ENCODE results near the gene VEZT.

The VEZT gene

DNA sequence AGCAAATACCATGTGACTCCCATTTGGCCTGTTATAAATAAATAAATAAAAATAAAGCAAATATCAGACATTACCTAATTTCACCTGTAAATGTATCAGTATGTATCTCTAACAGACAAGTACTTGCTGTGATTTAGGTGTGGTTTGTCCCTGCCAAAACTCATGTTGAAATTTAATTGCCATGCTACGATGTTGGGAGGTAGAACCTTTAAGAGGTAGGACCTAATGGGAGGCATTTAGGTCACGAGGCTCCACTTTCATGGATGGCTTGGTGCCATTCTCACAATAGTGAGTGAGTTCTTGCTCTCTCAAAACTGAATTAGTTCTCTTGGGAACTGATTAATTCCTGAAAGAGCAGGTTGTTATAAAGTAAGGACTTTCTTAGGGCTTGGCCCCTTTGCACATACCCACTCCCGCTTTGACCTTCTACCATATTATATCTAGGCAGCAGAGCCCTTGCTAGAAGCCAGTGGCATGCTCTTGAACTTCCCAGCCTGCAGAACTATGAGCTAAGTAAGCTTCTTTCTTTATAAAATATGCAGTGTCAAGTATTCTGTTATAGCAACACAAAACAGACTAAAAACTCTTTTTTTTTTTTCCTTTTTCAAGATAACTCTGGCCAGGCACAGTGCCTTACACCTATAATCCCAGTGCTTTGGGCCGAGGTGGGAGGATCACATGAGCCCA is 26.0 kb downstream of the VEZT start:
- Histone ChIP-seq H3K9me3 (replicated peaks; ENCODE audit: low read length) (no peaks in the 10 kb centered on the region), H3K4me3 (ENCODE audit: low read length) (no peak overlapping the region), H3K27me3 (ENCODE audit: control insufficient read depth, insufficient read depth, low read length) (no peaks in the 10 kb centered on the region), H3K36me3 (ENCODE audit: insufficient read depth, low read length) (peaks cover 3% of the 10 kb centered on the region), H3K9ac (ENCODE audit: low read depth, low read length) (no peak overlapping the region), H3K4me1 (ENCODE audit: control insufficient read depth, insufficient read depth, low read length) (peaks cover 11% of the 10 kb centered on the region), H3K4me2 (ENCODE audit: low read length) (no peak overlapping the region)

DNA sequence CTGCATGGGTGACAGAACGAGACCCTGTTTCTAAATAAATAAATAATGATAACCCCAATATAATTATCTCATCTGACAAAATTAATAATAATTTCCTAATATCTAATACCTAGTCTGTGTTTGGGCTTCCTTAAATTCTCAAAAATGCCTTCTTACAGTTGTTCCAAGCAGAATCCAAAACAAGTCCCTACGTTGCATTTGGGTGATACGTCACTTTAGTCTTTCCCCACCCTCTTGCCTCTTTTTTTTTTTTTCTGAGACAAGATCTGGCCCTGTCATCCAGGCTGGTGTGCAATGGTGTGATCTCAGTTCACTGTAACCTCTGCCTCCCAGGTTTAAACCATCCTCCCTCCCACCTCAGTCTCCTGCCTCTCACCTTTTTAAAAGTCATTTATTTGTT is 26.7 kb downstream of the VEZT start:
- no peak overlapping the region for H3K4me2 ChIP-seq (ENCODE audit: low read length)
- peaks cover 3% of the 10 kb centered on the region for H3K36me3 ChIP-seq (ENCODE audit: insufficient read depth, low read length)
- no peaks in the 10 kb centered on the region for H3K27me3 ChIP-seq (ENCODE audit: control insufficient read depth, insufficient read depth, low read length)
- H3K4me1 ChIP-seq (ENCODE audit: control insufficient read depth, insufficient read depth, low read length) = peaks cover 11% of the 10 kb centered on the region
- H3K9me3 ChIP-seq (replicated peaks; ENCODE audit: low read length) = no peaks in the 10 kb centered on the region
- H3K9ac ChIP-seq (ENCODE audit: low read depth, low read length) = no peak overlapping the region
- H3K4me3 ChIP-seq (ENCODE audit: low read length) = no peak overlapping the region

DNA sequence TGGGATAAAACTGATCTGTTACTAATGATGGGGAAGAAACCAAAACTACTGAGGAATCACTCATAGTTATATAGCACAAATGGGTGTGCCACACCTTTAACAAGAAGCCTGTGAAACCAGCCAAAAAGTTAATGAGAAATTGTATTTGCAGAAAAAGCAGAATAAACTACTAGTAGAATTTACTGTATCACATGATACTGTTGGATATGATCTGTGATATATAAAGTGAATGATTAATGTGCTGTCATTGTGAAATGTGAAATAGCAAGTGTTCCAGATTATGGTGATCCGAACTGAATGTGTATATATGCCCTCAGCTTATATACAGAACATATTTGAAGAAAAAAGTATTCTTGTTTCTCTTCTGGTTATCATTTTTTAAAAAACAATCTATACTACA is 30.5 kb downstream of the VEZT start:
- peaks cover 13% of the 10 kb centered on the region for H3K4me1 ChIP-seq (ENCODE audit: control insufficient read depth, insufficient read depth, low read length)

GRCh38 chr12:95248604-95249360 is 31.2 kb downstream of the VEZT start:
- Histone ChIP-seq H3K4me3 (ENCODE audit: low read length) (no peak overlapping the region), H3K36me3 (ENCODE audit: insufficient read depth, low read length) (peaks cover 15% of the 10 kb centered on the region), H3K9me3 (replicated peaks; ENCODE audit: low read length) (no peaks in the 10 kb centered on the region), H3K9ac (ENCODE audit: low read depth, low read length) (no peak overlapping the region), H3K4me1 (ENCODE audit: control insufficient read depth, insufficient read depth, low read length) (peaks cover 13% of the 10 kb centered on the region), H3K4me2 (ENCODE audit: low read length) (no peak overlapping the region), H3K27me3 (ENCODE audit: control insufficient read depth, insufficient read depth, low read length) (no peaks in the 10 kb centered on the region)

More for the DNA sequence above, 30.5 kb downstream of the VEZT start:
- H3K27me3 ChIP-seq (ENCODE audit: control insufficient read depth, insufficient read depth, low read length) = no peaks in the 10 kb centered on the region
- H3K9me3 ChIP-seq (replicated peaks; ENCODE audit: low read length) = no peaks in the 10 kb centered on the region
- H3K4me3 ChIP-seq (ENCODE audit: low read length) = no peak overlapping the region
- peaks cover 9% of the 10 kb centered on the region for H3K36me3 ChIP-seq (ENCODE audit: insufficient read depth, low read length)
- no peak overlapping the region for H3K9ac ChIP-seq (ENCODE audit: low read depth, low read length)
- no peak overlapping the region for H3K4me2 ChIP-seq (ENCODE audit: low read length)

- H3K9me3 ChIP-seq (replicated peaks; ENCODE audit: low read length) = no peaks in the 10 kb centered on the region
- H3K27me3 ChIP-seq (ENCODE audit: control insufficient read depth, insufficient read depth, low read length) = no peaks in the 10 kb centered on the region
- no peak overlapping the region for H3K4me2 ChIP-seq (ENCODE audit: low read length)
- no peak overlapping the region for H3K9ac ChIP-seq (ENCODE audit: low read depth, low read length)
- no peak overlapping the region for H3K4me3 ChIP-seq (ENCODE audit: low read length)
- H3K4me1 ChIP-seq (ENCODE audit: control insufficient read depth, insufficient read depth, low read length) = peaks cover 2% of the 10 kb centered on the region
- peaks cover 32% of the 10 kb centered on the region for H3K36me3 ChIP-seq (ENCODE audit: insufficient read depth, low read length)
Observed at GRCh38 chr12:95253386-95253785, 35.8 kb downstream of the VEZT start.

DNA sequence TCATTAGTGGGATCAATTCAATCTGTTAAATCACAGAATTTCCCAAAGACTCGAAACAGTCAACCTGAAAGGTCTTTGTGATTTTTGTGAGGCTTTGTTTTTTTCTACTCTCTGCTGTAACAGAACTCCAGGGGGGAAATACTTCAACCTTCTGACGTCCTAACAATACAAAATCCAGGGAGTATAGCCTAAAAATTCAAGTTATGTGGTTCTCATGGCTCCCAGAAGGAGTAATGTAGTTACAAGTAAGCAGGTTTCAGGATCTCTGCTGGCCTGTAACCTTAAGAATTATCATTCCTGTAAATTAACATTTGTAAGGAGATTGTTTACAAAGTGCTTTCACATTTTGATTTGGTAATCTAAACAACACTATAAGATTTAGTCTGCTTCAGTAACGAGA is 39.9 kb downstream of the VEZT start:
- H3K4me1 ChIP-seq (ENCODE audit: control insufficient read depth, insufficient read depth, low read length) = no peaks in the 10 kb centered on the region
- H3K9ac ChIP-seq (ENCODE audit: low read depth, low read length) = no peak overlapping the region
- peaks cover 27% of the 10 kb centered on the region for H3K36me3 ChIP-seq (ENCODE audit: insufficient read depth, low read length)
- no peak overlapping the region for H3K4me2 ChIP-seq (ENCODE audit: low read length)
- H3K27me3 ChIP-seq (ENCODE audit: control insufficient read depth, insufficient read depth, low read length) = no peaks in the 10 kb centered on the region
- no peaks in the 10 kb centered on the region for H3K9me3 ChIP-seq (replicated peaks; ENCODE audit: low read length)
- no peak overlapping the region for H3K4me3 ChIP-seq (ENCODE audit: low read length)

GRCh38 chr12:95258151-95258550 is 40.5 kb downstream of the VEZT start:
- no peaks in the 10 kb centered on the region for H3K9me3 ChIP-seq (replicated peaks; ENCODE audit: low read length)
- no peaks in the 10 kb centered on the region for H3K27me3 ChIP-seq (ENCODE audit: control insufficient read depth, insufficient read depth, low read length)
- H3K36me3 ChIP-seq (ENCODE audit: insufficient read depth, low read length) = peaks cover 23% of the 10 kb centered on the region
- H3K4me3 ChIP-seq (ENCODE audit: low read length) = no peak overlapping the region
- H3K4me2 ChIP-seq (ENCODE audit: low read length) = no peak overlapping the region
- no peak overlapping the region for H3K9ac ChIP-seq (ENCODE audit: low read depth, low read length)
- no peaks in the 10 kb centered on the region for H3K4me1 ChIP-seq (ENCODE audit: control insufficient read depth, insufficient read depth, low read length)

DNA sequence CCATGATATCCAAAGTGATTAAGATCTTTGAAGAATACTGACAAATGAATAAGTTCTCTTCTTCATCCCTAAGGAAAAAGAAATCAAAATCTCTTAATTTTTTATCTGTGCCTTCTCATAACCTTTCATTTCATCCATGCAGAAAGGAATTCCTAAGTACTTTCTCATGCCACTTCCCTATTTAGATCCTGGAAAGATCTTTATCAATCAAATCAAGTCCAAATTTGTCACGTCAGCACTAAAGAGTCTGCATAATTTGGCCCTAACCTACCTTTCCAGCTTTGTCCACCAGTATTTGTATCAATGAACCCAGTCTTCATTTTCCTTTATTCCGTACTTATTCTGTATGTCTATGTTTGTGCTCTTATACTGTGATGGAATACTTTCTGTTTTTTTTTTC is 41.2 kb downstream of the VEZT start:
- Histone ChIP-seq H3K9ac (ENCODE audit: low read depth, low read length) (no peak overlapping the region), H3K4me2 (ENCODE audit: low read length) (no peak overlapping the region), H3K4me1 (ENCODE audit: control insufficient read depth, insufficient read depth, low read length) (no peaks in the 10 kb centered on the region), H3K36me3 (ENCODE audit: insufficient read depth, low read length) (peaks cover 17% of the 10 kb centered on the region), H3K27me3 (ENCODE audit: control insufficient read depth, insufficient read depth, low read length) (no peaks in the 10 kb centered on the region), H3K9me3 (replicated peaks; ENCODE audit: low read length) (no peaks in the 10 kb centered on the region), H3K4me3 (ENCODE audit: low read length) (no peak overlapping the region)

DNA sequence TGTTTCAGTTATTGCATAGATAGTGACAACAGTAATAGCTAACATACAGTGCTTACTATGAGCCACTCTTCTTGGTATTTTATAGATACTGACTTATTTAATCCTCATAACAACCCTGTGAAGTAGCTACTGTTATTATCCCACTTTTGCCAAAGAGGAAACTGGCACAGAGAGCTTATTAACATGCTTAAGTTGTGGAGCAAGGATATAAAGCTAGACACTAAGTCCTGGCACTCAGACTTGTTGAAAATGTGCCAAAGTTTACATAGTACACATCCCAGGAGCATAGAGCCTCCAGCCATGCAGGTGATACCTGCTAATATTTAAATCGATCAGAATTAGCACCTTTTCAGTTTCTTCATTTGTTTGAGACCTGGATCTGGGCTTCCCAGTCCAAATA is 41.8 kb downstream of the VEZT start:
- H3K36me3 ChIP-seq (ENCODE audit: insufficient read depth, low read length) = peaks cover 17% of the 10 kb centered on the region
- no peaks in the 10 kb centered on the region for H3K4me1 ChIP-seq (ENCODE audit: control insufficient read depth, insufficient read depth, low read length)
- H3K4me3 ChIP-seq (ENCODE audit: low read length) = no peak overlapping the region
- H3K27me3 ChIP-seq (ENCODE audit: control insufficient read depth, insufficient read depth, low read length) = no peaks in the 10 kb centered on the region
- H3K9me3 ChIP-seq (replicated peaks; ENCODE audit: low read length) = no peaks in the 10 kb centered on the region
- no peak overlapping the region for H3K9ac ChIP-seq (ENCODE audit: low read depth, low read length)
- H3K4me2 ChIP-seq (ENCODE audit: low read length) = no peak overlapping the region

DNA sequence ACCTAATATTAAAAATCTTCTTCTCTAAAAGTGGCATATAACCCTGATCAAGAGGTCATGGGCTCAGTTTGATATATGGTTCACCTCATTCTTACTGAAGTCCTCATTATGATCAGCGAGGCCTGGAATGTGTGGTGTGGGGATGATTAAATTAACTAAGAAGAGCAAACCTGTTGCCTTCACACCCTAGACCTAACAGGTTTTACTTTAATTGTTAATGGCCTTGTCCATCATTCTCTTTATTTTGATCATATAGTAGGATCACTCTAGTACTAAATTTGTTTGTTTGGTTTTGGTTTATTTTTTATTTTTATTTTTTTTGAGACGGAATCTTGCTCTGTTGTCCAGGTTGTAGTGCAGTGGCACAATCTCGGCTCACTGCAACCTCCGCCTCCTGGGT is 43.5 kb downstream of the VEZT start:
- no peaks in the 10 kb centered on the region for H3K9me3 ChIP-seq (replicated peaks; ENCODE audit: low read length)
- no peak overlapping the region for H3K4me2 ChIP-seq (ENCODE audit: low read length)
- no peak overlapping the region for H3K4me3 ChIP-seq (ENCODE audit: low read length)
- peaks cover 16% of the 10 kb centered on the region for H3K36me3 ChIP-seq (ENCODE audit: insufficient read depth, low read length)
- H3K9ac ChIP-seq (ENCODE audit: low read depth, low read length) = no peak overlapping the region
- no peaks in the 10 kb centered on the region for H3K4me1 ChIP-seq (ENCODE audit: control insufficient read depth, insufficient read depth, low read length)
- H3K27me3 ChIP-seq (ENCODE audit: control insufficient read depth, insufficient read depth, low read length) = no peaks in the 10 kb centered on the region

DNA sequence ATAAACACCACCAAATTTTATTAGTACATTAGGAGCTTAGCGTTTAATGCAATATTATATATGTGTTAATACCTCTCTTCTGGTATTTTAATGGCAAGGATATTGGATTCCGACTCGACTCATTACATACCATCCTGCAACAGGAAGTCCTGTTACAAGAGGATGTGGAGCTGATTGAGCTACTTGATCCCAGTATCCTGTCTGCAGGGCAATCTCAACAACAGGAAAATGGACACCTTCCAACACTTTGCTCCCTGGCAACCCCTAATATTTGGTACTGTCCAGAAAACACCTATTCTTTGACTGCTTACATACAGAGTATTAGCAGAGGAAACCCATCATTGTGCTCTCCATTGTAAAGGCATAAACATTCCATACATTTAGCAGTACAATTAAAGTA is 45.2 kb downstream of the VEZT start:
- Histone ChIP-seq H3K4me3 (ENCODE audit: low read length) (no peak overlapping the region), H3K36me3 (ENCODE audit: insufficient read depth, low read length) (peaks cover 13% of the 10 kb centered on the region), H3K9ac (ENCODE audit: low read depth, low read length) (no peak overlapping the region), H3K4me1 (ENCODE audit: control insufficient read depth, insufficient read depth, low read length) (no peaks in the 10 kb centered on the region), H3K27me3 (ENCODE audit: control insufficient read depth, insufficient read depth, low read length) (no peaks in the 10 kb centered on the region), H3K9me3 (replicated peaks; ENCODE audit: low read length) (no peaks in the 10 kb centered on the region), H3K4me2 (ENCODE audit: low read length) (no peak overlapping the region)

GRCh38 chr12:95265765-95266164 is 48.2 kb downstream of the VEZT start:
- Histone ChIP-seq H3K9me3 (replicated peaks; ENCODE audit: low read length) (no peaks in the 10 kb centered on the region), H3K9ac (ENCODE audit: low read depth, low read length) (no peak overlapping the region), H3K4me2 (ENCODE audit: low read length) (no peak overlapping the region), H3K27me3 (ENCODE audit: control insufficient read depth, insufficient read depth, low read length) (no peaks in the 10 kb centered on the region), H3K4me1 (ENCODE audit: control insufficient read depth, insufficient read depth, low read length) (no peaks in the 10 kb centered on the region), H3K4me3 (ENCODE audit: low read length) (no peak overlapping the region), H3K36me3 (ENCODE audit: insufficient read depth, low read length) (peaks cover 18% of the 10 kb centered on the region)
